ENCODE measurements around the gene POLE2. TPM values are rescaled to one million over a fixed set of nuclear protein-coding genes. Genes with fewer than 3 reads are reported as not detected.

Gene POLE2
- total RNA-seq, 1 experiment from 2014 or later: 17.4 TPM

DNA sequence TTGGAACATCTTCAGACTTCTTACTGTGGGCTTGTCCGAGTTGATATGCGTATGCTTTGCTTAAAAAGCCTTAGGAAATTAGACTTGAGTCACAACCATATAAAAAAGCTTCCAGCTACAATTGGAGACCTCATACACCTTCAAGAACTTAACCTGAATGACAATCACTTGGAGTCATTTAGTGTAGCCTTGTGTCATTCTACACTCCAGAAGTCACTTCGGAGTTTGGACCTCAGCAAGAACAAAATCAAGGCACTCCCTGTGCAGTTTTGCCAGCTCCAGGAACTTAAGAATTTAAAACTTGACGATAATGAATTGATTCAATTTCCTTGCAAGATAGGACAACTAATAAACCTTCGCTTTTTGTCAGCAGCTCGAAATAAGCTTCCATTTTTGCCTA lies 80.4 kb downstream of the POLE2 start:
- POLR2A ChIA-PET: no interaction called here
- Histone ChIP-seq H3K4me3 (ENCODE audit: low read depth in 2 of 2, low read length in 2 of 2) (no peak overlapping the region), H3K27me3 (ENCODE audit: control insufficient read depth, insufficient read depth, low read length) (no peaks in the 10 kb centered on the region), H3K27ac (ENCODE audit: low read length) (no peak overlapping the region), H3K36me3 (ENCODE audit: control insufficient read depth, insufficient read depth, low read length) (peaks cover 2% of the 10 kb centered on the region; the same call in 1 of the 2 replicates), H3K4me1 (ENCODE audit: control insufficient read depth, insufficient read depth, low read length) (no peaks in the 10 kb centered on the region; the same call in 1 of the 2 replicates), H3K9me3 (ENCODE audit: control insufficient read depth, insufficient read depth, low read depth, low read length) (no peaks in the 10 kb centered on the region)
- intact Hi-C loops (cut with micrococcal nuclease; ENCODE audit: unreplicated experiment): no loop called here
- in situ Hi-C loops (cut with HindIII; ENCODE audit: low pct_unique_long_range_greater_than_20kb, low sequenced_read_pairs): no loop called here
- no peak for ATAC-seq
- CTCF ChIA-PET: no interaction called here
- no peak for TF ChIP-seq TCF7L2 (IDR thresholded peaks at IDR 0.05; ENCODE audit: low read depth, low read length)
- TF ChIP-seq, protein P1, sequence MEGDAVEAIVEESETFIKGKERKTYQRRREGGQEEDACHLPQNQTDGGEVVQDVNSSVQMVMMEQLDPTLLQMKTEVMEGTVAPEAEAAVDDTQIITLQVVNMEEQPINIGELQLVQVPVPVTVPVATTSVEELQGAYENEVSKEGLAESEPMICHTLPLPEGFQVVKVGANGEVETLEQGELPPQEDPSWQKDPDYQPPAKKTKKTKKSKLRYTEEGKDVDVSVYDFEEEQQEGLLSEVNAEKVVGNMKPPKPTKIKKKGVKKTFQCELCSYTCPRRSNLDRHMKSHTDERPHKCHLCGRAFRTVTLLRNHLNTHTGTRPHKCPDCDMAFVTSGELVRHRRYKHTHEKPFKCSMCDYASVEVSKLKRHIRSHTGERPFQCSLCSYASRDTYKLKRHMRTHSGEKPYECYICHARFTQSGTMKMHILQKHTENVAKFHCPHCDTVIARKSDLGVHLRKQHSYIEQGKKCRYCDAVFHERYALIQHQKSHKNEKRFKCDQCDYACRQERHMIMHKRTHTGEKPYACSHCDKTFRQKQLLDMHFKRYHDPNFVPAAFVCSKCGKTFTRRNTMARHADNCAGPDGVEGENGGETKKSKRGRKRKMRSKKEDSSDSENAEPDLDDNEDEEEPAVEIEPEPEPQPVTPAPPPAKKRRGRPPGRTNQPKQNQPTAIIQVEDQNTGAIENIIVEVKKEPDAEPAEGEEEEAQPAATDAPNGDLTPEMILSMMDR (IDR thresholded peaks at IDR 0.05): no peak
- TF ChIP-seq, protein P2, sequence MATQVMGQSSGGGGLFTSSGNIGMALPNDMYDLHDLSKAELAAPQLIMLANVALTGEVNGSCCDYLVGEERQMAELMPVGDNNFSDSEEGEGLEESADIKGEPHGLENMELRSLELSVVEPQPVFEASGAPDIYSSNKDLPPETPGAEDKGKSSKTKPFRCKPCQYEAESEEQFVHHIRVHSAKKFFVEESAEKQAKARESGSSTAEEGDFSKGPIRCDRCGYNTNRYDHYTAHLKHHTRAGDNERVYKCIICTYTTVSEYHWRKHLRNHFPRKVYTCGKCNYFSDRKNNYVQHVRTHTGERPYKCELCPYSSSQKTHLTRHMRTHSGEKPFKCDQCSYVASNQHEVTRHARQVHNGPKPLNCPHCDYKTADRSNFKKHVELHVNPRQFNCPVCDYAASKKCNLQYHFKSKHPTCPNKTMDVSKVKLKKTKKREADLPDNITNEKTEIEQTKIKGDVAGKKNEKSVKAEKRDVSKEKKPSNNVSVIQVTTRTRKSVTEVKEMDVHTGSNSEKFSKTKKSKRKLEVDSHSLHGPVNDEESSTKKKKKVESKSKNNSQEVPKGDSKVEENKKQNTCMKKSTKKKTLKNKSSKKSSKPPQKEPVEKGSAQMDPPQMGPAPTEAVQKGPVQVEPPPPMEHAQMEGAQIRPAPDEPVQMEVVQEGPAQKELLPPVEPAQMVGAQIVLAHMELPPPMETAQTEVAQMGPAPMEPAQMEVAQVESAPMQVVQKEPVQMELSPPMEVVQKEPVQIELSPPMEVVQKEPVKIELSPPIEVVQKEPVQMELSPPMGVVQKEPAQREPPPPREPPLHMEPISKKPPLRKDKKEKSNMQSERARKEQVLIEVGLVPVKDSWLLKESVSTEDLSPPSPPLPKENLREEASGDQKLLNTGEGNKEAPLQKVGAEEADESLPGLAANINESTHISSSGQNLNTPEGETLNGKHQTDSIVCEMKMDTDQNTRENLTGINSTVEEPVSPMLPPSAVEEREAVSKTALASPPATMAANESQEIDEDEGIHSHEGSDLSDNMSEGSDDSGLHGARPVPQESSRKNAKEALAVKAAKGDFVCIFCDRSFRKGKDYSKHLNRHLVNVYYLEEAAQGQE (IDR thresholded peaks at IDR 0.05; ENCODE audit: insufficient read depth in 1 of 2, low read depth in 2 of 2, low read length in 1 of 2): no peak
- TF ChIP-seq SIN3A (IDR thresholded peaks at IDR 0.05; ENCODE audit: borderline replicate concordance, insufficient read depth, low read depth, low read length): no peak
- TF ChIP-seq POLR2AphosphoS5 (IDR thresholded peaks at IDR 0.05; ENCODE audit: low read depth, low read length): no peak
- no TSS peak for BruUV-seq (replicated peaks)
- no peak for DNase-seq (ENCODE audit: low read depth, low spot score)

DNA sequence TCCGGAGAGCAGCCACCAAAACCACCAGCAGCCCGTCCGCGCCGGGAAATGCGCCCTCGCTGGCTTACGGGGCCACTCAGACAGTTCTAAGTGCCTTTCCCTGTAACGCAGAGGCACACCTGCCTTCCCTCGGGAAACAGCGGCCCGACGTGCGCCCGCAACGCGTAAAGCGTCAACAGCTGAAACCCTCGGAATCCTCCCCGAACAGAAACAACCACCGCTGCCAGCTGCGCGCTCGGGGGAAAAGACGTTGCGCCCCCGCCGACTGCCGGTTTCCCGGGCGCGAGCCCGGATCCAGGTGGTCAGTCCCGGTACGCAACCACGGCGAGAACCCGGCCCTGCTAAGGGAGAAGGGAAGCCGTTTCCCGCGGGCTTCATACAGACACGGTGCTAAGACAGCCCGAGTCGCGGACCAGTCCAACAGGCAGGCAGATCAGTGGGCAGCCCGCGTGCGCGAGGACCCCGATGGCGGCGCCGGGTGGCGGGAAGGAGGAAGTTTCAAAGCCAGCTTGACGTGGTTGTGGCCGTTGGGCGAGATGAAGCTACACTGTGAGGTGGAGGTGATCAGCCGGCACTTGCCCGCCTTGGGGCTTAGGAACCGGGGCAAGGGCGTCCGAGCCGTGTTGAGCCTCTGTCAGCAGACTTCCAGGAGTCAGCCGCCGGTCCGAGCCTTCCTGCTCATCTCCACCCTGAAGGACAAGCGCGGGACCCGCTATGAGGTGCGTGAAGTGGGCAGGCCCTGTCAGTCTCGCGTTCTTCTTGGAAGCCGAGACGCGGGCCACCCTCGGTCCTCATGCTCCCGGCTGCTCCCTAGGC lies 89.3 kb downstream of the POLE2 start, which contains the start of gene LRR1:
TSS of gene LRR1 (plus strand) at position 456 of the 816 bp plus-strand sequence. CDS start at position 537, 81 bp downstream.
- CTCF ChIA-PET: no interaction called here
- Histone ChIP-seq H3K27me3 (ENCODE audit: control insufficient read depth, insufficient read depth, low read length) (no peaks in the 10 kb centered on the region), H3K36me3 (ENCODE audit: control insufficient read depth, insufficient read depth, low read length) (no peaks in the 10 kb centered on the region; the same call in 1 of the 2 replicates), H3K4me1 (ENCODE audit: control insufficient read depth, insufficient read depth, low read length) (peaks cover 9% of the 10 kb centered on the region; the same call in 1 of the 2 replicates), H3K27ac (ENCODE audit: low read length) (peak within 1 kb of the TSS; percentile 95), H3K4me3 (ENCODE audit: low read depth in 2 of 2, low read length in 2 of 2) (peak within 1 kb of the TSS; percentile 77 to 94), H3K9me3 (ENCODE audit: control insufficient read depth, insufficient read depth, low read depth, low read length) (no peaks in the 10 kb centered on the region)
- no TSS peak for BruUV-seq (replicated peaks)
- POLR2A ChIA-PET: interaction anchor here (0.6 kb wide), 1 partner anchor 283 kb away, joined by 3 read pairs; no protein-coding TSS in a partner anchor
- TF ChIP-seq TCF7L2 (IDR thresholded peaks at IDR 0.05; ENCODE audit: low read depth, low read length) (no peak), SIN3A (IDR thresholded peaks at IDR 0.05; ENCODE audit: borderline replicate concordance, insufficient read depth, low read depth, low read length) (peak; percentile 49; the same call in 1 of the 2 replicates), POLR2AphosphoS5 (IDR thresholded peaks at IDR 0.05; ENCODE audit: low read depth, low read length) (peak; percentile 72)
- in situ Hi-C loops (cut with HindIII; ENCODE audit: low pct_unique_long_range_greater_than_20kb, low sequenced_read_pairs): no loop called here
- intact Hi-C loops (cut with micrococcal nuclease; ENCODE audit: unreplicated experiment): no loop called here
- no peak for DNase-seq (ENCODE audit: low read depth, low spot score)
- peak; percentile 85 for ATAC-seq

DNA sequence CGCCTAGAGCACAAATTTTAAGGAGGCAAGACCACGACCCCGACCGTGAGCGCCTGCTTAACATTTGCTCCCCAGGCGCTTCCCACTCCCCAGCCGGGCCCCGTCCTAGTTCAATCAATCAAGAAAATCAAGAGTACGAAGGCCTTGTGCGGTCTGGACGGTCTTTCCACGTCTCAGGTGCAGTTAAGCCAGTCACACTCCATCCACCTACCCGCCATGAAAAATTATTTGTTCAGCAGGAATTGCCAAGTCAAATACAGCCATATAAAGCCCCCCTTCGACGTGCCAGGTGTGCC lies 89.9 kb downstream of the POLE2 start:
- Histone ChIP-seq H3K9me3 (ENCODE audit: control insufficient read depth, insufficient read depth, low read depth, low read length) (no peaks in the 10 kb centered on the region), H3K4me1 (ENCODE audit: control insufficient read depth, insufficient read depth, low read length) (peaks cover 9% of the 10 kb centered on the region; the same call in 1 of the 2 replicates), H3K36me3 (ENCODE audit: control insufficient read depth, insufficient read depth, low read length) (no peaks in the 10 kb centered on the region; the same call in 1 of the 2 replicates), H3K27ac (ENCODE audit: low read length) (peak overlapping the region; percentile 95), H3K4me3 (ENCODE audit: low read depth in 2 of 2, low read length in 2 of 2) (peak overlapping the region; percentile 77 to 94), H3K27me3 (ENCODE audit: control insufficient read depth, insufficient read depth, low read length) (no peaks in the 10 kb centered on the region)
- in situ Hi-C loops (cut with HindIII; ENCODE audit: low pct_unique_long_range_greater_than_20kb, low sequenced_read_pairs) (no loop called here), intact Hi-C loops (cut with micrococcal nuclease; ENCODE audit: unreplicated experiment) (no loop called here)
- POLR2A ChIA-PET: no interaction called here
- CTCF ChIA-PET: no interaction called here
- ATAC-seq (peak; percentile 2; the same call in 1 of the 2 replicates), DNase-seq (ENCODE audit: low read depth, low spot score) (no peak)
- BruUV-seq (replicated peaks): no TSS peak
- no peak for TF ChIP-seq POLR2AphosphoS5 (IDR thresholded peaks at IDR 0.05; ENCODE audit: low read depth, low read length)
- TF ChIP-seq, protein P2 (IDR thresholded peaks at IDR 0.05; ENCODE audit: insufficient read depth in 1 of 2, low read depth in 2 of 2, low read length in 1 of 2): no peak

All from Panc1 (cell line).